ENCODE measurements around the gene GATM.
A peak's percentile ranks its signal among the peaks of the same experiment; 100 is the strongest.

Gene GATM, protein sequence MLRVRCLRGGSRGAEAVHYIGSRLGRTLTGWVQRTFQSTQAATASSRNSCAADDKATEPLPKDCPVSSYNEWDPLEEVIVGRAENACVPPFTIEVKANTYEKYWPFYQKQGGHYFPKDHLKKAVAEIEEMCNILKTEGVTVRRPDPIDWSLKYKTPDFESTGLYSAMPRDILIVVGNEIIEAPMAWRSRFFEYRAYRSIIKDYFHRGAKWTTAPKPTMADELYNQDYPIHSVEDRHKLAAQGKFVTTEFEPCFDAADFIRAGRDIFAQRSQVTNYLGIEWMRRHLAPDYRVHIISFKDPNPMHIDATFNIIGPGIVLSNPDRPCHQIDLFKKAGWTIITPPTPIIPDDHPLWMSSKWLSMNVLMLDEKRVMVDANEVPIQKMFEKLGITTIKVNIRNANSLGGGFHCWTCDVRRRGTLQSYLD

DNA sequence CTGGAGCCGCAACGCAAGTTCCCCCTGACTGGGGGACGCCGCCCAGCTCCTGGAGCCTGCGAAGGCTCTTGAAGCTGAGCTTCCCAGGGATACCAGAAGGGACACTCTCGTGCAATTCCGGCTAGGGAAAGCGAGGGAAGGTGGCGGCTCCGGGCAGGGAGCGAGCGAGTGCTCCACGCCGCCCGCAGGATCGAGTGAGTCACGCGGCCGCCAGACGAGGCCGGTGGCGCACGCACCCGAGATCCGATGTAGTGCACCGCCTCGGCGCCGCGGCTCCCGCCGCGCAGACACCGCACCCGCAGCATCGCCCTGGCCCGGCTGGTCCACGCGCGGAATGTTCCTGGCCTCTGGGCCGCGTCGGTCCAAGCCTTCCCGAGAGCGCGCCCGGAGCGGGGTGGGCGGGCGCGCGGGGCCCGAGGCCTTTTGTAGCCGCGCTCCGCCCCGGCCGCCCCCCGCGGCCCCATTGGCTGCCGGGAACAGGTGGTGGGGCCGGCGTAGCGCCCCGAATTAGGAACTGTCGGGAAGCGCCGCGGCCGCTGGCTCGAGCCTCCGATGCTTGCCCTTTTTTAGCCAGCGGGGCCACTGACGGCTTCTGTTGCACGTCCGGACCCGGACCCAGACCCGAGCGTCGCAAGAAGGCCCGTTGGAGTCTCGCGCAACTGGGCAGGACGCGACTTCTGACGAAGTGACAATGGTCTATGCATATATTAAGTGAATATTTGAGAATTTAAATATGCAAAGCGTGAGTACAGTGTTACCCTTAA is at the start of gene GATM:
Gene GATM, minus strand, starts transcription at position 396 of the 764 bp plus-strand sequence. Its CDS starts 91 bp downstream, at position 305.
- DNase-seq, result peak; percentile 84

DNA sequence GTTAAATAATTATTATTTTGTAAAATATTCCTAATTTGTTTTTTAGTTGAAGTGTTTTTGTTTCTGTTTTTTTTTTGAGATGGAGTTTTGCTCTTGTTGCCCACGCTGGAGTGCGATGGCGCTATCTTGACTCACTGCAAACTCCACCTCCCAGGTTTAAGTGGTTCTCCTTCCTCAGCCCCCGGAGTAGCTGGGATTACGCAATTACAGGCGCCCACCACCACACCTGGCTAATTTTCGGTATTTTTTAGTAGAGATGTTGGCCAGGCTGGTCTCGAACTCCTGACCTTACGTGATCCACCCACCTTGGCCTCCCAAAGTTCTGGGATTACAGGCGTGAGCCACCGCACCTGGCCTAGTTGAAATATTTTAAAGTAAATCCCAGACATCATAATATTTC is 48.7 kb upstream of the GATM start:
- DNase-seq, result no peak

DNA sequence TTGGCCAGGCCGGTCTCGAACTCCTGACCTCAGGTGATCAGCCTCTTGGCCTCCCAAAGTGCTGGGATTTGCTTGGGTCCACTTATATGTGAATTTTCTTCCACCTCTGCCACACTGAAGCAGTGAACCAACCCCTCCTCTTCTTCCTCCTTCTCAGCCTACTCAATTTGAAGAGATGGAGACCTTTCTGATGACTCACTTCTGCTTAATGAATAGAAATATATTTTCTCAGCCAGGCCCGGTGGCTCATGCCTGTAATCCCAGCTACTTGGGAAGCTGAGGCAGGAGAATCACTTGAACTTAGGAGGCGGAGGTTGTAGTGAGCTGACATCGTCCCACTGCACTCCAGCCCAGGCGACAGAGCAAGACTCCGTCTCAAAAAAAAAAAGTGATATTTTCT is 46.8 kb upstream of the GATM start:
- DNase-seq, result no peak

DNA sequence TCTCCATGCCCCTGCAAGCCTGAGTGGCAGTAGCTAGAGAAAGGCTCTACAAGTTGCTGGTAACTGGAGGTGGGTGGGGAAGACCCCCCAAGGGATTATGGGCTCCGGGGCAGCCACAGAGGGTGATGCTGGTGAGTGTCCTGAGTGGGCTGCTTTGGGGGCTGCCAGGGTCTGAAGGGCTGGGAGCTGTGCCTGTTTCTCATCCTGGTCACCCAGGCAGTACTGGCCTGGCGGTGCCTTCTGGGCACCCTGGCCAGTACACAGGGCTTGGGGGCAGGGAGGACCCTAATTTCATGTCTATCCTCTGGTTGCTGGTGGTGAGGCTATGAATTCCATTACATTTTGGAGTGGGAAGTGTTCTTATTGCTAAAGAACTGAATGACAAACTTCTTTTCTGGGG is 46.1 kb upstream of the GATM start:
- no peak for DNase-seq

DNA sequence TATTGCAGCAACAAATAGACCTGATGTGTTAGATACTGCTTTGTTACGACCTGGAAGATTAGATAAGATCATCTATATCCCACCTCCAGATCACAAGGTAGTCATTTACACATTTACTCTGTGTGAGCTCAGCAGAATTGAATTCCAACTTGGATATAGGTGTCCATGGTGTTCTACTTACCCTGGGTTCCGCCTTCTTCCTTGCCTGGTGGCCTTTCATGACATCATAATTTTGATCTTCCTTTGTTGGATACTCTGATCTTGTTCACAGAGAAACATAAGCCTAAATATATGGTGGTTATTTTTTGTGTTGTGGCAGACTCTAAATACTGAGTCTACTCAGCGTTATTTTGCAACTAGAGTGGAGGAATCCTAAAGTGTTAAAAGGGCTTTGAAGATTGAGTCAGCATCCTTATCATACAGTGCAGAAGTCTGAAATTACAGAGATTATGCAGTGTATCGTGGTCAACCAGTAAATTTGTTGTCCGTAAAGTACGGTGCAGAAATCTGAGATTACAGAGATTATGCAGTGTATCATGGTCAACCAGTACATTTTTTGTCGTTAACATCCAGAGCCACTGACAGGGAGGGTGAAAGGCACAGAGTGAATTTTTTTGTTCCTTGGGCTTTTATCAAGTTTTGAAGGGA is 39.1 kb upstream of the GATM start:
- no peak for DNase-seq

DNA sequence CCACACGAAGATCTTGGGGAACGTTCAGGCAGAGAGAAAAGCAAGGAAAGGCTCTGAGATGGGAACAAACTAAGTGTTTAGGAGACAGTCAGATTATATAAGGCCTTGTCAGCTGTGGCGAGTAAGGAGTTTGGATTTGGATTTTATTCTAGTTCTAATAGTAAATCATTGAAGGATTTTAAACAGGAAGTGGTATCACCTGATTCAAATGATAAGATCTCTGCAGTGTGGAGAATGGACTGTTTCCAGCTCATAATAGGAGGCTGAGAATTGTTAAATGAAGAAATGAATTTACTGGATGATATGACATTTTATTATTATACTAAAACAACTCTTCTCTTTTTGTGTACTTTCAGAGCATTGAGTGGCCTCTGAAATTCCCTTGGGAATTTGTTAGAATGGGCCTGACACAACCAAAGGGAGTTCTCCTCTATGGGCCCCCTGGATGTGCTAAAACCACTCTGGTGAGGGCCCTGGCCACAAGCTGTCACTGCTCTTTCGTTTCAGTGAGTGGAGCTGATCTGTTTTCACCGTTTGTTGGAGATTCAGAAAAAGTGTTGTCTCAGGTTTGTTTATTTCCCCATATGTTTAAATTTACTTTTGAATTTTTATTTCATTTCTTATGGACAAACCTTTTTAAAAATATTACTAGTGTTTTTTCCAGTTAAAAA is 36.0 kb upstream of the GATM start:
- no peak for DNase-seq

DNA sequence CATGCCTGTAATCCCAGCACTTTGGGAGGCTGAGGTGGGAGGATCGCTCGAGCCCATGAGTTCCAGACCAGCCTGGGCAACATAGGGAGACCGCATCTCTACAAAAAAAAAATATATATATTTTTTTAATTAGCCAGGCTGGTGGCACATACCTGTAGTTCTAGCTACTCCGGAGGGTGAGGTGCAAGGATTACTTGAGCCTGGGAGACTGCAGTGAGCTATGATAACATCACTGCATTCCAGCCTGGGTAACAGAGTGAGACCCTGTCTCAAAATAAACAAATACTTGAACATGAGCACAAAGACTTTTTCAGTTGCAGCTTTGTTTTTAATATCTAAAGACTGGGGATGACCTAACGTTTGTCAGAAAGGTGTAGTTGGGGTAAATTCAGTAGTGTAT is 31.3 kb upstream of the GATM start:
- no peak for DNase-seq

DNA sequence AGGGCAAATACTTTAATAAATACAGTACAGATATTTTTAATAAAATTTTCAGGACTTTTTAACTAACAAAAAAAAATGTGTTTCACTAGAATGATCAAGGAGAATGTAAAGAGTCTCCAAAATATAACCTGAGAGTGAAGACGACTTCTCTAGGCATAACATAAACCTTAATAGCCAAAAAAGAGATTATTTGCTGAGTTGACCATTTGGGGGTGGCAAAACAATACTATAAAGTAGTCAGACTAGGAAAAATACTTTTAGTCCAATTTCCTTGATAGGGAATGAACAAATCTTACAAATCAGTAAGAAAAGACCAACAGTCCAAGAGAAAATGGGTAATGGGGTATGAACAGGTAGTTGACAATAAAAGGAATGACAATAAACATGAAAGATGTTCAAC is 29.4 kb upstream of the GATM start:
- no peak for DNase-seq

DNA sequence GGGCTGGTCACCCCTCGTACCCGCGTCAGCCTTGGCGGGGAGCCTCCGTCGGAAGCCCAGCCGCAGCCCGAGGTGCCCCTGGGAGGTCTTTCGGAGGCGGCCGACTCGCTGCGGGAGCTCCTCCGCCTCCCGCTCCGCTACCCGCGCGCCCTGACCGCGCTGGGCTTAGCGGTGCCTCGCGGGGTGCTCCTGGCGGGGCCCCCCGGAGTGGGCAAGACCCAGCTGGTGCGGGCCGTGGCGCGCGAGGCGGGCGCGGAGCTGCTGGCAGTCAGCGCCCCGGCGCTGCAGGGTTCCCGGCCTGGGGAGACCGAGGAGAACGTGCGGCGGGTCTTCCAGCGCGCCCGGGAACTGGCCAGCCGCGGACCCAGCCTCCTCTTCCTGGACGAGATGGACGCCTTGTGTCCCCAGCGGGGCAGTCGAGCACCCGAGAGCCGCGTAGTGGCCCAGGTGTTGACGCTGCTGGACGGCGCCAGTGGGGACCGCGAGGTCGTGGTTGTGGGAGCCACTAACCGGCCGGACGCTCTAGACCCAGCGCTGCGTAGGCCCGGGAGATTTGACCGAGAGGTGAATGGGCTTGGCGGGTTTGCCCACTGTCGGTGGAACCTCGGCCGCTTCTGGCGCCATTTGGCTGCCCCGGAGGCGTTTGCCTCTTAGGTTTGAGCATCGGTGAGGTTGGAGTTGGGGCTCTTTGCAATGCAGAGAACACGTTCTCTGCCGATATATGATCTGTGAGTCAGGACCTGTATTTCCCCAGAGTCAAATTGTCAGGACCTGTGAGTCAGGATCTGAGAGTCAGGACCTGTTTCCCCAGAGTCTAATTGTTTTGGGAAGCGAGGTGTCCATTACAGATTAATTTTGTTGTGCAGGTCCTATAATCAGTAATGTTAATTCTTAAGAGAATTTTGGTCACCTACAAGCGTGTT is 24.9 kb upstream of the GATM start:
- peak; percentile 72 for DNase-seq

DNA sequence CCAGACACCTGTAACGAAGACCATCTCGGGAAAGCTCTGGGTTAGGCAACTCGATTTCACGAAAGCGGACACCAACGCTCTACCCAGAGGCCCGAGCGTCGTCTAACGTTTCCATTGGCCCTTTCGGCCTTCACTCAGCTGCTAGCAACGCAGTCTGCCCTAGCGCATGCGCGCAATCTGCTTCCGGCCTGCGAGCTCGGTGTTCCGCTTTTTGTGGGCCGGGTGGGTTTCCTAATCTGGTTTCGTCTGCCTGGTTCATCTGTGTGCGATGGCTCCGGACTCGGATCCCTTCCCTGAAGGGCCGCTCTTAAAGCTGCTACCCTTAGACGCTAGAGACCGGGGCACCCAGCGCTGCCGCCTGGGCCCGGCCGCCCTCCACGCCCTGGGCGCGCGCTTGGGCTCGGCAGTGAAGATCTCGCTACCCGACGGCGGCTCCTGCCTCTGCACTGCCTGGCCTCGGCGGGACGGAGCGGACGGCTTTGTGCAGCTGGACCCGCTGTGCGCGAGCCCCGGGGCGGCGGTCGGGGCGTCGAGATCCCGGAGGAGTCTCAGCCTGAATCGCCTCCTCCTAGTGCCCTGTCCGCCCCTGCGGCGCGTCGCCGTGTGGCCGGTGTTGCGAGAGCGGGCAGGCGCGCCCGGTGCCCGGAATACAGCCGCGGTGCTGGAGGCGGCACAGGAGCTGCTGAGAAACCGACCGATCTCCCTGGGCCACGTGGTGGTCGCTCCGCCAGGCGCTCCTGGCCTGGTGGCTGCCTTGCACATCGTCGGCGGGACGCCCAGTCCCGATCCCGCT is 24.0 kb upstream of the GATM start:
- DNase-seq, result peak; percentile 99

DNA sequence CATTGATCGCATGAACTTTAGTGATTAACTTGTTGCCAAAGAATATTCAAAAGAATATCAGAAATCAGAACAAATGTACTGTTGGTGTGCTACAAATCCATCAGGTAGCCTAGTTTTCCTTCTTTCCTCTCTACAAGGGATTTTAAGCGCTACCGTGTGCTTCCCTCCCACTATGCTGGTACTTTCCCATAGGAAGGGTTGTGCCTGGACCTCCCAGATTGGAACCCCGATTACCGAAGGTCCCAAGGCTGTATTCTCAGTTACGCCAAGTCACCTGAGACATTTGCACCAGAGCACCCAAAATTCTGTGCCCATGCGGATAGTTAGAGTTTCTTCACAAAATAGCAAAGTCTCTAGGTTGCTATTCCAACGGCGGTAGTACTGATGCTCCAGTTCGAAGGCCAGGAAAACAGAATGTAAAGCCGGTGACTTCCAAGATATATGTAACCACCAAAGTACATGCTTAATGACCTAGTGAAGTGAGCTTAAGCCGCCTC is 23.4 kb upstream of the GATM start:
- DNase-seq, result peak; percentile 59

DNA sequence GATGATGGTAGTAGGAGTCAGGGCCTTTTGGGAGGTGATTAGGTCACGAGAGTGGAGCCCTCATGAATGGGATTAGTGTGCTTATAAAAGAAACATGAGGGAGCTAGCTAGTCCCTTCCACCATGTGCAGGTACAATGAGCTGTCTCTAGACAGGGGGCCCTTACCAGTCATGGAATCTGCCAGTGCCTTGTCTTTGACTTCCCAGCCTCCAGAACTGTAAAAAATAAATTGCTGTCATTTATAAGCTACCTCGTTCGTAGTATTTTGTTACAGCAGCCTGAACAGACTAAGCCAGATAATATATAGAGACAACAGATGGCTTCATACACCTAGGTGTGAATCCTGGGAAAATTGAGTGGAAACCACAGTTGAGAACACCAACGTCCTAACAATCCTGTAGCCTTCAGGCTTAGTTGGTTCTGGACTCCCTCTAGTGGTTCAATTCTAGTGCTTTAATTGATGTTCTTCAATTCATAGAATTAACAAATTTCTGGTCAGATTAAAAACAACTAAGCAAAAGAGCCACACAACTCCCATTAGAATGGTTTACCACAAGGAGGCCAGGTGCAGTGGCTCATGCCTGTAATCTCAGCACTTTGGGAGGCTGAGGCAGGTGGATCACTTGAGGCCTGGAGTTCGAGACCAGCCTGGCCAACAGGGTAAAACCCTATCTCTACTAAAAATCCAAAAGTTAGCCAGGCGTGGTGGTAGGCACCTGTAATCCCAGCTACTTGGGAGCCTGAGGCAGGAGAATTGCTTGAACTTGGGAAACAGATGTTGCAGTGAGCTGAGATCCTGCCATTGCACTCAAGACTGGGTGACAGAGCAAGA is 21.3 kb upstream of the GATM start:
- DNase-seq, result peak; percentile 74

DNA sequence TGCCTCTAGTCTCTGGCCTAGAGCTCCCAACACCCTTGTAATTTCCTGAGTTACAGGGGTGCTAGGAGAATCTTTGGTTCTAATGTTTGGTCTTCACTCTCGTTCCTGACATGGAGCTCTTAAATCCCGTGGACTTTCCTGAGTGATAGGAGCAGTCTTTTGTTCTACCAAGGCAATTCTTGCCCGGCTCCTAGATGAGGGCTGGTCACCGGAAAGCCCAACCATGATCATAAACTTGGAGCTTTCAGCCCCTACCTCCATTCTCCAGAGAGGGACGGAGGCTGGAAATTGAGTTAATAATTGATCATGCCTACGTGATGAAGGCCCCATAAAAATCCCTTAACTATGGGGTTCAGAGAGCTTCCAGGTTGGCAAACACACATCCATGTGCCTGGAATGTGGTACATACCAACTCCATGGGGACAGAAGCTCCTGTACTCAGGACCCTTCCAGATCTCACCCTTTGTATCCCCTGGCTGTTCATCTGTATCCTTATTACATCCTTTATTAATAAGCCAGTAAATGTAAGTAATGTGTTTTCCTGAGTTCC is 18.8 kb upstream of the GATM start:
- no peak for DNase-seq

DNA sequence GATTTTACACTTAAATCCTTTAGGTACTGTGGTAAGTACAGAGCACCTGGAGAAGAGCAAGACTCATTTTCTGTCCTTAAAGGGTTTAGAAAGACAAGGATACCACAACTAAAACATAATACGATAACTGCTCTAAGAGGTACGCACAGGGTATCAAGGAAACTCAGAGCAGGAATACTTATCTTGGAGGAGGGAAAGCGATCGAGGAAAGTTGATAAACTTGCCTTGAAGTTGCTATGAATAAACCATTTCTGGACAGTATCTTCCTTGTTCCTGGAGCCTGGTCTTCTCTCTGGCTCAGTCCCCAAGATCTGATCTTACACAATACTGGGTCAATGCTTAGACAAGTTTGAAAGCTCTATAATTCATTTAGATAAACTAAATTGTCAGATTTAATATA is 17.6 kb upstream of the GATM start:
- no peak for DNase-seq

DNA sequence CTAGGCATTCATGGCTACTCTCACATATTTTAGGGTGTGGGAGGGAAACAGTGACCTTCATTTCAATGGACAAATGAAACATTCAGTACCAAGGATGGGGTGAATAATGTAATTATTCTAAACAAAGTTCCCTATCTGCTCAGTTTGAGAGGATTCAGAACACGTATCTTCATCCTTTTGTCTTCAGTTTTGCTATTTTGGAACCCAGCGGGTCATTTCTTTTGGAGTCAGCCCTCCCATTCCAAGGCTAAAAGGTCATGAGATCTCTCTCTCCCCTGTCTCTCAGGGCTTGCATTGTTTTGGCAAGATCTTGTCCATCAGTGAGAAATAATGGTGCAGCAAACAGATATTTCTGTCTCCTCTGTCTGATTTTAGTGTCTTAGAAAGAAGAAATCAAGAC is 16.3 kb upstream of the GATM start:
- no peak for DNase-seq

DNA sequence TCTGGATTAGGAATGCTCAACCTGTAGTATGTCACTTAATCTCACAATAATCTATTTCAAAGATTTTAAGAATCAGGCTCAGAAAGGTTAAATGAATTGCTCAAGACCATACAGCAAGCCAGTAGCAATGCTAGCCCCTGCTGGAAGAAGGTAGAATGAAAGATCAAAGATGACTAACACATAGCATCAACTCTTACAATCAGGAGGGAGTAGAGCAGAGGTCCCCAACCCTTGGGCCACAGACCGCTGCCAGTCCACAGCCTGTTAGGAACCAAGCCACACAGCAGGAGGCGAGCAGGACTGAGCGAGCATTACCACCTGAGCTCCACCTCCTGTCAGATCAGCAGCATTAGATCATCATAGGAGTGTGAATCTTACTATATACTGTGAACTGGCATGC is 15.5 kb upstream of the GATM start:
- DNase-seq, result peak; percentile 14

DNA sequence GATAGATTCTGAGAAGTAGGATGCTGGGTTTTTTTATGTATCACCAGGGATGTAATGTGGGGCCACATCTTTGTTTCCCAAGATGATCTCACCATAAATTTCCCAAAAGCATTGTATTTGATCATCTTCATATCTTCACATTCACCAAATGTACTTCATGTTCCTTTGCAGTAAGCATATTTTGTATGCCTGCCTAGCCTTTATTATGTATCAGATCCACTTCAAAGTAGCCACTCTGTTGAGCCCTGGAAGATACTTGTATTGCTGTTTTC is 14.2 kb upstream of the GATM start:
- no peak for DNase-seq

DNA sequence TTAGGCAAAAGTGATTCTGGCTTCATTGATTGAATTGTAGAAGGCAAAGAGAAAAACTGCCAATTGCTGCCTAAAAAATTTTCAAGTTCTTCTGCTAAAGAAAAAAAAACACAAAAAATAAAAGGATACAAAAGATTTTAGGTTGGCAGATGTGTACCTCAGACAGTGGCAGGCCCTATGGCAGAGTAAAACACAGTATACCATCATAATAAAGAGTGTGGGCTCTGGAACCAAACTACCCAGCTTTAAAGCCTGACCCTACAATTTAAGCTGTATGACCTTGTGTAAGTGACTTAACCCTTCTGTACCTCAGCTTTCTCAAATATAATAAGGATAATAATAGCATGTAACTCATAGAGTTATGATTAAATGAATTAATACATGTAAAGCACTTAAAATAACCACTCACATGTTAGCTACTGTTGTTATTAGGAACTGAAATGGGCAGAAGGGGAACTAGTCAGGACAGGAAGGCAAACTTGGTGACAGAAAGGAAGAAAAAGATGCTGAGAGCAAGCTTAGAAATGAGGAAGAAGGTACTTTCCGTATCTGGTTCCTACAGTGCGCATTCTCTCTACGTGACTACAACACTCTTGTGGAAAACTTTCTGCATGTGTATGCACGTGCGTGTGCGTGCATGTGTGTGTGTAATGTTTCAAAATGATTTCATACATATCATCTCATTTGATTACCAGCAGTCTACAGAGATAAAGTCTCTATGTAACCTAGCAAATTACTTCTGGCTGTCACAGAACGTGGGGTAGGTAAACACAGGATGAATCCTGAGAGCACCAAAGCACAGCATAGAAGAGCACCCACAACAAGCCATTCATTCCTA is 13.6 kb upstream of the GATM start:
- no peak for DNase-seq

DNA sequence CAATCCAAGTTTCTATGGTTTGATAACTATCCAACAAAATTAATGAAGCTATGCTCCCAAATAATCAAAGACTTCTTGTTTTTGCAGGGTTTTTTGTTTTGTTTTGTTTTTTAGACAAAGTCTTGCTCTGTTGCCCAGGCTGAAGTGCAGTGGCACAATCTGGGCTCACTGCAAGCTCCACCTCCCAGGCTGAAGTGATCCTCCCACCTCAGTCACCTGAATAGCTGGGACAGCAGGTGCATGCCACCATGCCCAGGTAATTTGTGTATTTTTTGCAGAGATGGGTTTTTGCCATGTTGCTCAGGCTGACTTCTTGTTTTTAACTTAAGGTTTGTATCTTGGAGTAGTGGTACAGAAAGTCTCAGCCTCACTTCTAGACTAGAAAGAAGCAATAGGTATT is 11.0 kb upstream of the GATM start:
- DNase-seq, result no peak

All from NCI-H69 (cell line).